KOPT-K1 (cell line): ENCODE measurements around the gene CMTR1.
A peak's percentile ranks its signal among the peaks of the same experiment; 100 is the strongest.

Experiments used
- H3K27ac ChIP-seq: fragments of 200-600 bp; sonication (generic); 2 replicates; pipeline ENCODE4 v1.5.1; 2016; ENCODE audit warnings: antibody characterized with exemption, mild to moderate bottlenecking, low read depth, low read length; ENCODE audit not compliant: poor library complexity, severe bottlenecking
- H3K36me3 ChIP-seq: fragments of 200-600 bp; sonication (generic); 2 replicates; pipeline ENCODE4 v1.5.1; 2017; ENCODE audit warnings: antibody characterized with exemption, mild to moderate bottlenecking, low read length, moderate library complexity; ENCODE audit not compliant: insufficient read depth
- H3K9me3 ChIP-seq: fragments of 200-600 bp; sonication (generic); 2 replicates; pipeline ENCODE4 v1.5.1; 2017; ENCODE audit warnings: antibody characterized with exemption, low read length, mild to moderate bottlenecking; ENCODE audit not compliant: insufficient read depth, poor library complexity, severe bottlenecking

The CMTR1 gene

GRCh38 chr6:37516076-37516919, 83.3 kb downstream of the CMTR1 start:
- no peaks in the 10 kb centered on the region for H3K9me3 ChIP-seq
- H3K27ac ChIP-seq: peak overlapping the region; percentile 98
- no peaks in the 10 kb centered on the region for H3K36me3 ChIP-seq

GRCh38 chr6:37516920-37517405, 83.9 kb downstream of the CMTR1 start:
- Histone ChIP-seq H3K27ac (peak overlapping the region; percentile 98), H3K36me3 (no peaks in the 10 kb centered on the region), H3K9me3 (no peaks in the 10 kb centered on the region)

DNA sequence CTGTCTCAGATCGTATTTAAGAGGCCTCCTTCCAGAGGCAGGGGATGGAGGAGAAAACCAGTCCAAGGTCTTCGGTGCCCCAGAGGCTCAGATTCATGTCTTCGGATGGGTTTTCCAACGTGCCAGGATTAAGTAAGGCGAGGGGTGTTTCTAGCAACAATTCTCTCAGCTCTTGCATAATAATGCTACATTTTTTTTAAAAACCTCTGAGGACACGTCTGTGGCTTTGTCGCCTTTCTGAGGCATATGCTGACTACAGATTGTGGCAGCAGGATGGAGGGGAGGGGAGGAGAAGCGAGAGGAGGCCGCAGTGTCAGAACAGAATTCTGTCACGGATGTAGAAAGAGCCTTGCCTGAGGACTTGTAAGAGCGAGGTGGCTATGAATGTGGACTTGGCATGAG, 84.4 kb downstream of the CMTR1 start:
- Histone ChIP-seq H3K36me3 (no peaks in the 10 kb centered on the region), H3K9me3 (no peaks in the 10 kb centered on the region), H3K27ac (peak overlapping the region; percentile 98)

DNA sequence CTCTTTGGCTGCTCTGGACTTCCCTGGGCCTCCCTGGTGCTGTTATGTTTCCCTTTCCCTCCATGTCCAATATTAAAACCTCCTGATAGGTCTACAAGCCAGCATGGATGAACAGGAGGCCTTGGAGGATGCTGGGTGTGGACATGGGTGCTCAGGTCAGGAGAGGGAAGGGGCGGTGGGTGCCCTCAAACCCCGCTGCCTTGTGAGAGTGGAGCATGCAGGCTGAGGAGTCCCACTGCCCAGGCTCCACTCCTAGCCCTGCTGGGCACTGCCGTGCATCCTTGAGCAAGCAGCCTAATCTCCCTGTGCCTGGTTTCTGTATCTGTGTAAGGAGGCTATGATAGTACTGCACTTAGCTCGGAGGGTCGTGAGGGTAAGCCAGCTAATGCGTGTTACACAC, 85.1 kb downstream of the CMTR1 start:
- no peaks in the 10 kb centered on the region for H3K9me3 ChIP-seq
- H3K36me3 ChIP-seq: no peaks in the 10 kb centered on the region
- peak overlapping the region; percentile 98 for H3K27ac ChIP-seq

GRCh38 chr6:37519461-37519860, 86.4 kb downstream of the CMTR1 start:
- Histone ChIP-seq H3K36me3 (no peaks in the 10 kb centered on the region), H3K27ac (no peak overlapping the region)

DNA sequence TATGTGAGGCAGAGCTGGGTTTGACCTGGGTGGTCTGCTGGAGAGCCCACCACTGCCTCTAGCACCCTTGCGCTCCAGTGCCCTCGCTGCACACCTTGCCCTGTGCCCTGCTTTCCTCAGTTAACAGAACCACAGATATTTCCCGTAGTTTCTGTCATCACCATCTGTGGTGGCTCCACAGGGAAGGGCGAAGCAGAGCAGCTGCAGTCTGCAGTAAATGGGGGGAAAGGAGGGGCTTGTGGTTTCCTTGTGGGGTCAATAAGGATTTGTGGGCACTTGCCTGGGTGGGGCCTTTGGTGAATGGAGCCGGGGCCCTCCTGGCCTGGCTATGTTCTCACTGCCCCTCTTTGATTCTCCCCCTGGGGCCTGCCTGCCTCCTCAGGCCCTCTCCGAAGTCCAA, 87.9 kb downstream of the CMTR1 start:
- H3K27ac ChIP-seq: no peak overlapping the region
- no peaks in the 10 kb centered on the region for H3K9me3 ChIP-seq
- H3K36me3 ChIP-seq: no peaks in the 10 kb centered on the region

More at GRCh38 chr6:37519461-37519860, 86.4 kb downstream of the CMTR1 start:
- no peaks in the 10 kb centered on the region for H3K9me3 ChIP-seq

DNA sequence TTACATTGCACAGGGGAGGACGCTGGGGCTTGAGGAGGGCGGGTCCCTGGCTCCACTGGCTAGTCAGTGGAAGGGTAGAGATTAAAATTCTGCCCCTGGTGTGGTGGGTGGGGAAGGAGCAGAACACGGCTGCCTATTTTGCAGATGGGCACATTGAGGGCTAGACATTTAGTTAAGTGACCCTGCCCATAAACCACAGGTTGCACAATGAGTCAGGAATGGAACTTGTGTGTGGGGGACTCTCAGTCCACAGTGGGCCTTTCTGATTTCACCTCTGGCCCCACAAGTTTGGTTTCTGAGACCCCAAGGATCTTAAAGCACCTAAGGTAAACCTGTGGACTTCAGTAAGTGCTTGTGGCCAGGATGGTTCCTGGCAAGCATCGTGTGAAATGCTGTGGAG, 88.7 kb downstream of the CMTR1 start:
- no peak overlapping the region for H3K27ac ChIP-seq
- no peaks in the 10 kb centered on the region for H3K9me3 ChIP-seq
- no peaks in the 10 kb centered on the region for H3K36me3 ChIP-seq

DNA sequence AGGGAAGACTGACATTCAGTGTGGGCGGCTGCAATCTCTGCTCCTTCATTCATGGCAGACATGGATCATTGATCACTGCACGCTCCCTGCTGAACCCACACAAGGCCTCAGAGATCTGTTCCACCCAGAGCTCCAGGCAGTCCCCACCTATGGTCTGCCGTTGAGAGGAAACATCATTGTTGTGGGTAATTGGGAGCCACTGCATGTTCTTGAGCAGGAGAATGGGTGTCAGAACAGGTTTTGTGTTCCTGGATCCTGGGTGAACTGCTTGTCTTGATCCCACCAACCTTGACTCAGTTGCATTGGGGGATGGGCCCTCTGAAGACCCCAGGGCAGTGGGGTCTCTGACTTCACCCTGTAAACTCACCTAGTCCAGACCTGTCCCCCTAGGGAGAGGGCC, 89.8 kb downstream of the CMTR1 start:
- Histone ChIP-seq H3K27ac (no peak overlapping the region), H3K9me3 (no peaks in the 10 kb centered on the region), H3K36me3 (no peaks in the 10 kb centered on the region)

GRCh38 chr6:37523412-37523811, 90.4 kb downstream of the CMTR1 start:
- no peaks in the 10 kb centered on the region for H3K36me3 ChIP-seq
- H3K9me3 ChIP-seq: no peaks in the 10 kb centered on the region
- H3K27ac ChIP-seq: no peak overlapping the region

DNA sequence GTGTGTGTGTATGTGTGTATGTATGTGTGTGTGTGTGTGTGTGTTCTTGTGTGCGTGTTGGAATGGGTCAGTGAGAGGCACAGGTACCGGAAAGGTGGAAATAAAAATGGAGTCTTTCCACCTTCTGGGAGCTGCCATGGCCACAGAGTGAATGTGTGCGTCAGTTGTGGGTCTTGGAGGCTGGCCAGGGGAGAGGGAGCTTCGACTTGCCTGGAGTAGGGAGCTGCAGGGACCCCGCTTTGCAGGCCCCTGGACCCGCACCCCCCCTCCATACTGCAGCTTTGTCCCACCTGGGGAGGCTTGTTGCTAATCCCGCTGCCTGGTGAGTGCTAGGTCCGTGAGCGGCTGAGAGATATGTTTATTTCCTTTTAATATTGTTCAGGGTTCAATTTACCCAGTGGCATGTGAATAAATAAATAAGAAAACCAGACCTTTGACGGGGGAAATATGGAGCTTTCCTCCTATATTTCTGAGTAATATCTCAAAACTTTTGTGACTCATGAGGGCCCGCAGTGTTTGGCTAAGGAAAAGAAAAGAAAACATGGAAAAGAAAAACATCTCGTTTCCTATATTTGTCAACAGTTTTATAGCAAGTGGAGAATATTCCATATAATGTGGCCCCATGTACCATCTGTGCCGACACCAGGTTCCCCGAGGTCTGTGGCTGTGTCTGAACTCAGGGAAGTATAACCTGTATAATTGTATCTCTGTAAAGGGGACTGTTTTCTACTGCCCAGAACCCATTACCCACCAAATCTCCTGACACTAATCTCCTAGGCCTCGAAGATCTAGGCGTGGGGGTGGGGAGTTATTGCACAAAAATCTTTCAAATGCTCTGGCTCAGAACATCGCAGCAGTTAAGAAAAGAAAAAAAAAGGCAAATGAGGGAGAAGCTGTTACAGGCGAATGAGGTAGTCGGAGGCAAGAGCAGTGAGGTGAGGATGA, 91.3 kb downstream of the CMTR1 start:
- Histone ChIP-seq H3K27ac (no peak overlapping the region), H3K9me3 (no peaks in the 10 kb centered on the region)

DNA sequence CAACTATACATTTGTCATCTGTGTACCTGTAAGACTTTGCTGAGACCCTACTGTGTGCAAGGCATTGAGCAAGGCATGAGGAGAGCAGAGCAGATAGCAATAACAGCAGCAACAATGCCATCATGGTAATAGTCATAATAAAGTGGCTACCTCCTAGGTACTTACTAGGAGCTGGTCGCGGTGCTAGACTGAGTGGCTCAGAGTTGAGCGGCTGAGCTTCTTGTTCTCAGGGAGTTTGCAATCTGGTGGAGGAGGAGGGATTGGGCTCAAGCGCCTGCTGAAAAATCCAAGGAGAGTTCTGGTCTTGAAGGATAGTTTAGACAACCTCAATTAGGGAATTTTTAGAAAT, 91.9 kb downstream of the CMTR1 start:
- Histone ChIP-seq H3K9me3 (no peaks in the 10 kb centered on the region), H3K27ac (no peak overlapping the region), H3K36me3 (no peaks in the 10 kb centered on the region)

More for the DNA sequence above, 91.3 kb downstream of the CMTR1 start:
- H3K36me3 ChIP-seq: no peaks in the 10 kb centered on the region

DNA sequence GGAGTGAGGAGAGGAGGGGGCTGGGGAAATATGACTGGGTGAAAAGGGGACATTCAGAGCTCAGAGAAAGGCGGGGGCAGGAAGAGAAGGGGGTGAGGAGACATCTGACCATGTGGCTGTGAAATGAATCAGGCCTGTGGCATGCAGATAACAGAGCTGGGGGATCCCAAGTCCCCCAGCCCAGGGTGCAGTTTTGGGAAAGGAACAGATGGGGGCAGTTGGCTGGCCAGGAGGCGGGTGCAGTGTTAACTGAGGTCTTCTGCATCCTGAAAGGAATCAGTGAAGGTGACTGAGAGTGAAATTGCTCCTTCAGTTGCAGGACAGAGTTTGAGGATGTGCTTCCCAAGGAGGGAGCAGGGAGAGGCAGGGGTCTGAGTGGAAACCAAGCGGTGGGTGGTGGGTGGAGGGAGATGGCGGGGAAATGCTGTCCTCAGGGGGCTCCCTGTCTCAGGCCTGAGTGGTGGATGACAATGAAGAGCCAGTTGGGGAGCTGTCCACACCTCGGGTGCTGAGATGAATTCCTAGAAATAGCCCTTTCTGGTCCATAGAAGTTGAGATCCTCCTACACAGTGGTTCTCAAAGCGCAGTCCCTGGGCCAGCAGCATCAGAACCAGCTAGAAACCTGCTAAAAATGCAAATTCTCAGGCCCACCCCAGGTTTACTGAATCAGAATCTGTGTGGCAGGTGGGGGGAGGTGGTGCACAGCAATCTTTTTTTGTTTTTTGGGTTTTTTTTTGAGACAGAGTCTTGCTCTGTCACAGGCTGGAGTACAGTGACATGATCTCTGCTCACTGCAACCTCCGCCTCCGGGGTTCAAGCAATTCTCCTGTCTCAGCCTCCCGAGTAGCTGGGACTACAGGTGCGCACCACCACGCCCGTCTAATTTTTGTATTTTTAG, 92.7 kb downstream of the CMTR1 start:
- H3K27ac ChIP-seq: no peak overlapping the region

GRCh38 chr6:37528541-37528940, 95.5 kb downstream of the CMTR1 start:
- no peaks in the 10 kb centered on the region for H3K9me3 ChIP-seq
- no peaks in the 10 kb centered on the region for H3K36me3 ChIP-seq
- no peak overlapping the region for H3K27ac ChIP-seq

More for the DNA sequence above, 92.7 kb downstream of the CMTR1 start:
- H3K9me3 ChIP-seq: no peaks in the 10 kb centered on the region
- no peaks in the 10 kb centered on the region for H3K36me3 ChIP-seq

DNA sequence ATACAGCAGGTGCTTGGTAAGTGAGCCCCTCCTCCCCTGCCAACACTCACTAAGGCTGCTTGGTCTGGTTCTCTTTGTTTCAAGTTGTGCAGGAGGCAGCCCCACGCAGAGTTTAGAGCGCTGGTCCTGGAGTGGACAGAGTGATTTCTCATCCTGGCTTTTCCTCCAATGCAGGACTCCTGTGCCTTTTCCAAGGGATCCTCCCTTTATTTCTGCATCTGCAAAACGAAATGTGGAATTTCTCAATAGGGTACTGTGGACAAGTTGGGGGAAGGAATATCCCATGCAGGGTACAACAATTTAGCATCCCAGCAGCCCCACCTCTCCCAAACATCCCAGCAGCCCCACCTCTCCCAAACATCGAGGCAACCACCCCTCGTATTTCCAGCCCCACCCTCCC, 97.3 kb downstream of the CMTR1 start:
- no peaks in the 10 kb centered on the region for H3K9me3 ChIP-seq
- H3K27ac ChIP-seq: no peak overlapping the region
- H3K36me3 ChIP-seq: no peaks in the 10 kb centered on the region
